Measurements from ENCODE around the gene GSTM3. TPM values are rescaled to one million over a fixed set of nuclear protein-coding genes. Genes with fewer than 3 reads are reported as not detected.
A peak's percentile ranks its signal among the peaks of the same experiment; 100 is the strongest.

The GSTM3 gene
- total RNA-seq, 1 donor from 2014 or later: 18.5 TPM

GRCh38 chr1:109787211-109787844 is 46.5 kb upstream of the GSTM3 start:
- Histone ChIP-seq H3K36me3 (no peaks in the 10 kb centered on the region), H3K4me3 (no peak overlapping the region), H3K27me3 (ENCODE audit: low read depth) (no peaks in the 10 kb centered on the region), H3K27ac (no peak overlapping the region), H3K4me1 (peaks cover 66% of the 10 kb centered on the region), H3K9me3 (no peaks in the 10 kb centered on the region)
- DNase-seq (peak; percentile 24), ATAC-seq (no peak)
- no peak for TF ChIP-seq CTCF (IDR thresholded peaks at IDR 0.05)
- intact Hi-C loops (cut with DNase I): no loop called here

- Histone ChIP-seq H3K27ac (no peak overlapping the region), H3K27me3 (ENCODE audit: low read depth) (no peaks in the 10 kb centered on the region), H3K4me3 (no peak overlapping the region), H3K4me1 (peaks cover 59% of the 10 kb centered on the region), H3K9me3 (no peaks in the 10 kb centered on the region), H3K36me3 (no peaks in the 10 kb centered on the region)
- ATAC-seq (peak; percentile 60 to 68), DNase-seq (peak; percentile 58)
- no peak for TF ChIP-seq CTCF (IDR thresholded peaks at IDR 0.05)
- intact Hi-C loops (cut with DNase I): no loop called here
These were observed 45.7 kb upstream of the GSTM3 start for GRCh38 chr1:109786531-109787021.

- Histone ChIP-seq H3K4me1 (peaks cover 54% of the 10 kb centered on the region), H3K36me3 (no peaks in the 10 kb centered on the region), H3K27ac (no peak overlapping the region), H3K4me3 (no peak overlapping the region), H3K9me3 (peaks cover 3% of the 10 kb centered on the region), H3K27me3 (ENCODE audit: low read depth) (no peaks in the 10 kb centered on the region)
- ATAC-seq (no peak), DNase-seq (peak; percentile 36)
- no peak for TF ChIP-seq CTCF (IDR thresholded peaks at IDR 0.05)
- intact Hi-C loops (cut with DNase I): no loop called here
These were observed 45.3 kb upstream of the GSTM3 start for GRCh38 chr1:109786112-109786480.

DNA sequence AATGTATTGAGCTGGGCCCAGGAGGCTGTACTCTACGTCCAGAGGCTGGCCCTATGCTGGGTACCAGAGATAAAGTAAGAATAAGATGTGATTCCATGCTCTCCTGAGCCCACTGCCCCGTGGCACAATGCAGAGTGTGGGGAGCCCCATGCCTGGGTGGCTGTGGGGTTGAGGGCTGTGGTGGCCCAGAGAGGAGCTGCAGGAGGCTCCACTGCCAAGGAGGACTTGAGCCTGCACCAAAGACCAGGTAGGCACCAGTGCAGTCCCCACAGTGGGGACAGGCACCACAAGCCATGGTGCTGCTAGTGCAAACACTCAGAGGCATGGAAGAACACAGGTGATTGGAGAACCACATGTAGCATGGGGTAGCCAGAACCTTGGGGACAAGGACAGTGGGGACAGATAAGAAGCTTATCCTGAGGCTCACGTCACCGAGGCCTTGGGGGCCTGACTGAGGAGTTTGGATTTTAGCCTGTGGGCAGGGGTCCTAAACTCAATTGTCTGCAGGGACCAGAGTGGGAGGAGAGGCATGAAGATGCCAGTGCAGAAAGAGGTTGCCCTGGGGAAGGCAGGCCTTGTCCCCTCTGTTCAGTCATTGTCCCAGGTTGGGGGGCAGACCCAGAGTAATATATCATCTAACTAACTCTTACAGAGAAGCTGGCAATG is 44.7 kb upstream of the GSTM3 start:
- Histone ChIP-seq H3K4me3 (no peak overlapping the region), H3K36me3 (no peaks in the 10 kb centered on the region), H3K4me1 (peaks cover 49% of the 10 kb centered on the region), H3K27ac (no peak overlapping the region), H3K27me3 (ENCODE audit: low read depth) (no peaks in the 10 kb centered on the region), H3K9me3 (peaks cover 8% of the 10 kb centered on the region)
- TF ChIP-seq CTCF (IDR thresholded peaks at IDR 0.05): no peak
- DNase-seq (peak; percentile 26), ATAC-seq (no peak)
- intact Hi-C loops (cut with DNase I): no loop called here

- H3K4me1 ChIP-seq: peaks cover 40% of the 10 kb centered on the region
- H3K27me3 ChIP-seq (ENCODE audit: low read depth): no peaks in the 10 kb centered on the region
- H3K4me3 ChIP-seq: no peak overlapping the region
- no peak for ATAC-seq
- TF ChIP-seq CTCF (IDR thresholded peaks at IDR 0.05): no peak
- DNase-seq: peak; percentile 44
- H3K27ac ChIP-seq: no peak overlapping the region
- H3K36me3 ChIP-seq: no peaks in the 10 kb centered on the region
- peaks cover 8% of the 10 kb centered on the region for H3K9me3 ChIP-seq
- intact Hi-C loops (cut with DNase I): no loop called here
These were observed 43.9 kb upstream of the GSTM3 start for GRCh38 chr1:109784551-109785252.
